Activated B cell treated with CpG ODN at 0.5 μM for 24 hours (primary cell): Measurements from ENCODE around the gene TAS2R3. TPM values are rescaled to one million over a fixed set of nuclear protein-coding genes. Genes with fewer than 3 reads are reported as not detected.

ENCODE experiments used
- ATAC-seq: fragments of 200-7000 bp; cut with Tn5 transposase; one replicate; pipeline ENCODE4 v1.10.0; 2021; ENCODE audit warnings: low read depth, mild to moderate bottlenecking, moderate library complexity
- CTCF ChIA-PET: fragments of 350-600 bp; sonication (Branson Sonifier 250); formaldehyde crosslinking; loops from one replicate; lab custom pipeline; 2021; ENCODE audit warnings: antibody characterized with exemption; lab: Charles Lee
- POLR2A ChIA-PET: fragments of 350-600 bp; sonication (Branson Sonifier 250); formaldehyde crosslinking; loops from one replicate; lab custom pipeline; 2021; ENCODE audit warnings: antibody characterized with exemption; lab: Charles Lee
- DNase-seq: peaks from one replicate; pipeline ENCODE4 v3.0.0; 2022
- H3K27ac Mint-ChIP-seq: one replicate; pipeline ENCODE4 v1.8.0; 2020; ENCODE audit warnings: mixed read lengths
- H3K27me3 Mint-ChIP-seq: one replicate; pipeline ENCODE4 v1.8.0; 2021; ENCODE audit warnings: mixed read lengths
- H3K36me3 Mint-ChIP-seq: one replicate; pipeline ENCODE4 v1.8.0; 2021; ENCODE audit warnings: low read depth, mixed read lengths
- H3K4me1 Mint-ChIP-seq: one replicate; pipeline ENCODE4 v1.8.0; 2021; ENCODE audit warnings: mixed read lengths
- H3K4me3 Mint-ChIP-seq: one replicate; pipeline ENCODE4 v1.8.0; 2020; ENCODE audit warnings: mild to moderate bottlenecking, mixed read lengths
- H3K9me3 Mint-ChIP-seq: one replicate; pipeline ENCODE4 v1.8.0; 2020; ENCODE audit warnings: mixed read lengths
- CTCF ChIP-seq: fragments of 200-600 bp; IDR thresholded peaks from one replicate; pipeline ENCODE4 v1.8.0; 2022; ENCODE audit warnings: antibody characterized with exemption, mild to moderate bottlenecking
- intact Hi-C: fragments of 100-400 bp; cut with micrococcal nuclease; formaldehyde crosslinking; loops from one replicate; pipeline ENCODE4 v1.15.1; 2024
- total RNA-seq: library from RNA; stranded (reverse); gene quantifications from 2 replicates; pipeline ENCODE4 v1.2.3, GENCODE V29; 2022

Gene TAS2R3
- total RNA-seq, result 2.8 and 3.3 TPM in 2 replicates

- Mint-ChIP-seq H3K4me3 (no peak within 1 kb of the TSS), H3K27ac (no peak within 1 kb of the TSS), H3K36me3 (peaks cover 84% of the 10 kb centered on the region), H3K9me3 (no peaks in the 10 kb centered on the region), H3K27me3 (no peaks in the 10 kb centered on the region), H3K4me1 (no peaks in the 10 kb centered on the region)
- DNase-seq, result no peak
- POLR2A ChIA-PET, result no interaction called here
- no peak for ATAC-seq
- intact Hi-C loops, result no loop called here
- CTCF ChIA-PET, result no interaction called here
- TF ChIP-seq CTCF, result no peak
Measured at GRCh38 chr7:141763797-141764196, at the start of gene TAS2R3. Gene TAS2R3, plus strand, starts transcription at chr7:141764097. Its CDS starts 62 bp downstream, at chr7:141764159.

- no peak for TF ChIP-seq CTCF
- Mint-ChIP-seq H3K36me3 (no peaks in the 10 kb centered on the region), H3K27ac (no peak overlapping the region), H3K4me1 (no peaks in the 10 kb centered on the region), H3K27me3 (no peaks in the 10 kb centered on the region), H3K4me3 (no peak overlapping the region), H3K9me3 (no peaks in the 10 kb centered on the region)
- POLR2A ChIA-PET, result no interaction called here
- DNase-seq (no peak), ATAC-seq (no peak)
- intact Hi-C loops, result no loop called here
- CTCF ChIA-PET, result interaction anchor here (1.3 to 1.4 kb wide), 2 partner anchors 23 to 60 kb away, joined by 3 to 5 read pairs; partner anchors contain the start of gene SSBP1
Measured at GRCh38 chr7:141714571-141714970, 49.3 kb upstream of the TAS2R3 start.

- Mint-ChIP-seq H3K36me3 (no peaks in the 10 kb centered on the region), H3K4me3 (no peak overlapping the region), H3K9me3 (no peaks in the 10 kb centered on the region), H3K4me1 (no peaks in the 10 kb centered on the region), H3K27me3 (no peaks in the 10 kb centered on the region), H3K27ac (no peak overlapping the region)
- no peak for TF ChIP-seq CTCF
- DNase-seq (no peak), ATAC-seq (no peak)
- ChIA-PET POLR2A (no interaction called here), CTCF (interaction anchor here (1.4 kb wide), 1 partner anchor 23 kb away, joined by 5 read pairs; the partner anchor contains the start of gene SSBP1)
- intact Hi-C loops, result no loop called here
Measured at GRCh38 chr7:141715018-141715417, 48.9 kb upstream of the TAS2R3 start.

GRCh38 chr7:141715794-141716689, 47.9 kb upstream of the TAS2R3 start:
- Mint-ChIP-seq H3K9me3 (no peaks in the 10 kb centered on the region), H3K27me3 (no peaks in the 10 kb centered on the region), H3K36me3 (no peaks in the 10 kb centered on the region), H3K4me3 (no peak overlapping the region), H3K27ac (no peak overlapping the region), H3K4me1 (no peaks in the 10 kb centered on the region)
- intact Hi-C loops, result no loop called here
- no peak for TF ChIP-seq CTCF
- ChIA-PET CTCF (no interaction called here), POLR2A (no interaction called here)
- no peak for ATAC-seq
- DNase-seq, result no peak

GRCh38 chr7:141717450-141717849, 46.4 kb upstream of the TAS2R3 start:
- no peak for TF ChIP-seq CTCF
- Mint-ChIP-seq H3K4me3 (no peak overlapping the region), H3K27ac (no peak overlapping the region), H3K9me3 (no peaks in the 10 kb centered on the region), H3K4me1 (no peaks in the 10 kb centered on the region), H3K27me3 (no peaks in the 10 kb centered on the region), H3K36me3 (no peaks in the 10 kb centered on the region)
- ChIA-PET POLR2A (no interaction called here), CTCF (no interaction called here)
- DNase-seq (no peak), ATAC-seq (no peak)
- intact Hi-C loops, result no loop called here
